B cell (primary cell): ENCODE measurements around the gene STAP1. TPM values are rescaled to one million over a fixed set of nuclear protein-coding genes. Genes with fewer than 3 reads are reported as not detected.

Experiments used
- ATAC-seq: fragments of 200-7000 bp; cut with Tn5 transposase; one replicate; pipeline ENCODE4 v1.10.0; 2021; ENCODE audit warnings: low read depth, mild to moderate bottlenecking, moderate number of reproducible peaks, moderate library complexity
- CTCF ChIA-PET: fragments of 350-600 bp; sonication (Branson Sonifier 250); formaldehyde crosslinking; loops from one replicate; lab custom pipeline; 2021; ENCODE audit warnings: antibody characterized with exemption, inconsistent platforms; lab: Charles Lee
- POLR2A ChIA-PET: fragments of 350-600 bp; sonication (Branson Sonifier 250); formaldehyde crosslinking; loops from one replicate; lab custom pipeline; 2021; ENCODE audit warnings: antibody characterized with exemption; lab: Charles Lee
- DNase-seq: peaks from one replicate; pipeline ENCODE4 v3.0.0; 2013
- H2AFZ ChIP-seq: 2 replicates; pipeline ENCODE4 v1.6.1; 2012; ENCODE audit warnings: mild to moderate bottlenecking, low read depth, low read length; ENCODE audit not compliant: insufficient read depth, poor library complexity, severe bottlenecking
- H3K27ac ChIP-seq, 2 donors: 1 replicate in 1 of 2; 2 replicates in 1 of 2; pipeline ENCODE4 v1.5.1; 2012 to 2013; ENCODE audit warnings: low read length in 2 of 2, mild to moderate bottlenecking in 2 of 2, moderate library complexity in 1 of 2
- H3K27me3 ChIP-seq, 4 experiments: fragments of 200-600 bp in 1 of 4; sonication (generic) in 1 of 4; replicated peaks in 1 of 4; 1 replicate in 2 of 4; 2 replicates in 2 of 4; pipeline versions ENCODE4 v1.6.1 to v1.7.0; 2013 to 2016; ENCODE audit warnings: low read length in 3 of 4, mild to moderate bottlenecking in 2 of 4, mixed read lengths in 1 of 4, moderate library complexity in 1 of 4; ENCODE audit not compliant: insufficient read depth in 4 of 4, control insufficient read depth in 3 of 4; ENCODE audit errors: control extremely low read depth in 1 of 4
- H3K36me3 ChIP-seq, 2 experiments: replicated peaks in 1 of 2; 1 replicate in 1 of 2; 2 replicates in 1 of 2; pipeline versions ENCODE4 v1.6.1 to v1.7.1; 2013; ENCODE audit warnings: low read length in 1 of 2; ENCODE audit not compliant: insufficient read depth in 2 of 2, control insufficient read depth in 1 of 2; ENCODE audit errors: control extremely low read depth in 1 of 2, extremely low read depth in 1 of 2
- H3K4me1 ChIP-seq, 2 donors: fragments of 200-600 bp in 1 of 2; sonication (generic) in 1 of 2; 1 replicate in 1 of 2; 2 replicates in 1 of 2; pipeline versions ENCODE4 v1.5.1 to v1.6.1; 2013 to 2017; ENCODE audit warnings: low read length in 2 of 2; ENCODE audit not compliant: control insufficient read depth in 2 of 2, insufficient read depth in 2 of 2
- H3K4me2 ChIP-seq: replicated peaks from 2 replicates; pipeline ENCODE3; 2012; ENCODE audit warnings: mild to moderate bottlenecking, low read depth, low read length; ENCODE audit not compliant: poor library complexity, severe bottlenecking
- H3K4me3 ChIP-seq, 5 experiments: fragments of 200-600 bp in 1 of 5; sonication (generic) in 1 of 5; 1 replicate in 3 of 5; 2 replicates in 2 of 5; pipeline versions ENCODE4 v1.5.1 to v1.7.0; 2011 to 2016; ENCODE audit warnings: low read length in 4 of 5, mild to moderate bottlenecking in 4 of 5, low read depth in 2 of 5, control low read depth in 1 of 5, moderate library complexity in 1 of 5; ENCODE audit not compliant: insufficient read depth in 1 of 5; ENCODE audit errors: control extremely low read depth in 1 of 5, extremely low read depth in 1 of 5
- H3K79me2 ChIP-seq: fragments of 200-600 bp; sonication (generic); one replicate; pipeline ENCODE4 v1.6.0; 2016; ENCODE audit warnings: low read length; ENCODE audit not compliant: control insufficient read depth, insufficient read depth
- H3K9ac ChIP-seq: fragments of 200-600 bp; sonication (generic); 2 replicates; pipeline ENCODE4 v1.6.1; 2017; ENCODE audit warnings: mild to moderate bottlenecking, low read length, moderate library complexity
- H3K9me3 ChIP-seq, 3 donors: one replicate each; pipeline versions ENCODE4 v1.6.1 to v1.7.1; 2013; ENCODE audit warnings: low read length in 2 of 3; ENCODE audit not compliant: control insufficient read depth in 2 of 3, insufficient read depth in 1 of 3; ENCODE audit errors: control extremely low read depth in 1 of 3
- H4K20me1 ChIP-seq: 2 replicates; pipeline ENCODE4 v1.6.0; 2012; ENCODE audit warnings: mild to moderate bottlenecking, low read length; ENCODE audit not compliant: insufficient read depth, control insufficient read depth, poor library complexity, severe bottlenecking
- H3K27ac Mint-ChIP-seq: one replicate; pipeline ENCODE4 v1.8.0; 2021; ENCODE audit warnings: mixed read lengths
- H3K27me3 Mint-ChIP-seq: one replicate; pipeline ENCODE4 v1.8.0; 2021; ENCODE audit warnings: mixed read lengths
- H3K4me1 Mint-ChIP-seq: one replicate; pipeline ENCODE4 v1.8.0; 2021; ENCODE audit warnings: mixed read lengths
- H3K4me3 Mint-ChIP-seq: one replicate; pipeline ENCODE4 v1.8.0; 2021; ENCODE audit warnings: mixed read lengths
- H3K9me3 Mint-ChIP-seq: one replicate; pipeline ENCODE4 v1.8.0; 2022; ENCODE audit warnings: mixed read lengths; ENCODE audit not compliant: insufficient read depth
- CTCF ChIP-seq: fragments of 200-600 bp; IDR thresholded peaks from one replicate; pipeline ENCODE4 v1.8.0; 2022; ENCODE audit warnings: antibody characterized with exemption, mild to moderate bottlenecking
- EZH2 ChIP-seq: IDR thresholded peaks from 2 replicates; pipeline ENCODE4 v1.6.1; 2012; ENCODE audit warnings: borderline replicate concordance, low read depth, mild to moderate bottlenecking, moderate library complexity, low read length; ENCODE audit not compliant: insufficient read depth, poor library complexity, severe bottlenecking
- WGBS: methylation state at CpG from one replicate; pipeline ENCODE4 v1.1.5; 2013; ENCODE audit warnings: missing lambda C conversion rate; ENCODE audit not compliant: insufficient coverage; 5-methylcytosine and 5-hydroxymethylcytosine counted together
- intact Hi-C: fragments of 100-400 bp; cut with micrococcal nuclease; formaldehyde crosslinking; loops from one replicate; pipeline ENCODE4 v1.10.0; 2022
- polyA minus RNA-seq: library from RNA; depleted of rRNA, polyadenylated mRNA; stranded (reverse); fragments of >200 nt; gene quantifications from 2 replicates; pipeline ENCODE4 v1.2.3, GENCODE V29; 2012
- polyA plus RNA-seq: library from polyadenylated mRNA; depleted of rRNA; stranded (reverse); fragments of >200 nt; gene quantifications from 2 replicates; pipeline ENCODE4 v1.2.3, GENCODE V29; 2012
- total RNA-seq, 2 donors: library from RNA; stranded (reverse); fragments of 120-200 nt in 1 of 2; gene quantifications; 1 replicate in 1 of 2; 2 replicates in 1 of 2; pipeline versions ENCODE4 v1.2.3 to v1.2.4, GENCODE V29; 2013 to 2022

STAP1 gene
- total RNA-seq: 62.3 and 63.0 TPM in 2 replicates
- total RNA-seq (2013): 198 TPM
- polyA plus RNA-seq: 52.6 TPM in 2 replicates
- 34.7 and 41.5 TPM in 2 replicates for polyA minus RNA-seq

- peaks cover 2 to 5% of the 10 kb centered on the region in 2 experiments for H3K36me3 ChIP-seq
- Mint-ChIP-seq H3K4me1 (peaks cover 68% of the 10 kb centered on the region), H3K27me3 (no peaks in the 10 kb centered on the region), H3K27ac (peak within 1 kb of the TSS; percentile 97), H3K4me3 (peak within 1 kb of the TSS; percentile 94), H3K9me3 (peaks cover 2% of the 10 kb centered on the region)
- peak within 1 kb of the TSS; percentile 70 to 97 (median 83) for H3K4me3 ChIP-seq
- H3K9ac ChIP-seq: peak within 1 kb of the TSS; percentile 74
- peak within 1 kb of the TSS; percentile 79 for H3K4me2 ChIP-seq
- no CpG with 5 or more reads among the region's 4 CpGs for WGBS
- H3K4me1 ChIP-seq: peaks cover 39 to 58% of the 10 kb centered on the region in 2 donors
- peaks cover 4% of the 10 kb centered on the region for H4K20me1 ChIP-seq
- H3K9me3 ChIP-seq: peaks cover 0 to 13% (median 0%) of the 10 kb centered on the region in 3 donors
- intact Hi-C loops: loop anchor here (1.0 to 5.0 kb wide), 4 partner anchors 8 to 34 kb away; partner anchors contain the start of gene CENPC
- DNase-seq (peak; percentile 84), ATAC-seq (peak; percentile 86)
- ChIA-PET CTCF (interaction anchor here (0.7 to 1.7 kb wide), 3 partner anchors 9 to 75 kb away, joined by 3 to 6 read pairs (median 3); no protein-coding TSS in a partner anchor), POLR2A (interaction anchor here (1.1 kb wide), 1 partner anchor 16 kb away, joined by 5 read pairs; no protein-coding TSS in a partner anchor)
- H3K27me3 ChIP-seq: no peaks in the 10 kb centered on the region
- H2AFZ ChIP-seq: peak within 1 kb of the TSS; percentile 59
- H3K79me2 ChIP-seq: peaks cover 73% of the 10 kb centered on the region
- peak within 1 kb of the TSS; percentile 63 to 82 for H3K27ac ChIP-seq
- no peak for TF ChIP-seq CTCF
- no peak for TF ChIP-seq EZH2
Observed at GRCh38 chr4:67558493-67558892, at the start of gene STAP1. STAP1 (plus strand) TSS chr4:67558727; CDS start chr4:67558810, 83 bp downstream.

GRCh38 chr4:67512501-67512900 lies 46.0 kb upstream of the STAP1 start:
- intact Hi-C loops: no loop called here
- TF ChIP-seq CTCF: no peak
- no peak for TF ChIP-seq EZH2
- no peak overlapping the region for H2AFZ ChIP-seq
- DNase-seq: no peak
- H3K27ac ChIP-seq: no peak overlapping the region
- ATAC-seq: no peak
- no peaks in the 10 kb centered on the region for H3K9me3 Mint-ChIP-seq
- CTCF ChIA-PET: no interaction called here
- no peak overlapping the region for H3K4me3 ChIP-seq
- H3K4me1 ChIP-seq: peaks cover 3 to 5% of the 10 kb centered on the region in 2 donors
- peaks cover 11% of the 10 kb centered on the region for H3K4me1 Mint-ChIP-seq
- H4K20me1 ChIP-seq: peaks cover 4% of the 10 kb centered on the region
- peaks cover 10% of the 10 kb centered on the region for H3K79me2 ChIP-seq
- WGBS: 80% methylated on average over 1 of the region's 3 CpGs
- H3K27ac Mint-ChIP-seq: no peak overlapping the region
- POLR2A ChIA-PET: no interaction called here
- H3K4me2 ChIP-seq: no peak overlapping the region
- H3K27me3 ChIP-seq: no peaks in the 10 kb centered on the region
- H3K4me3 Mint-ChIP-seq: no peak overlapping the region
- no peaks in the 10 kb centered on the region for H3K9me3 ChIP-seq
- H3K27me3 Mint-ChIP-seq: no peaks in the 10 kb centered on the region
- H3K36me3 ChIP-seq: peaks cover 20 to 54% of the 10 kb centered on the region in 2 experiments
- no peak overlapping the region for H3K9ac ChIP-seq
